Neural progenitor cell (in vitro differentiated cells): Measurements from ENCODE around the gene ZP1. TPM values are rescaled to one million over a fixed set of nuclear protein-coding genes. Genes with fewer than 3 reads are reported as not detected.

Experiments used
- DNase-seq: peaks from one replicate; pipeline ENCODE4 v3.0.0-alpha.2; 2016; ENCODE audit warnings: low spot score
- H2AFZ ChIP-seq: fragments of 200-600 bp; sonication (generic); replicated peaks from 2 replicates; pipeline ENCODE4 v1.6.1; 2016; ENCODE audit warnings: antibody characterized with exemption
- H3F3A ChIP-seq: fragments of 200-600 bp; sonication (generic); 2 replicates; pipeline ENCODE4 v1.6.1; 2016; ENCODE audit warnings: antibody characterized with exemption, low read depth
- H3K27ac ChIP-seq: fragments of 200-600 bp; sonication (generic); 2 replicates; pipeline ENCODE4 v1.5.1; 2016; ENCODE audit warnings: mild to moderate bottlenecking
- H3K27me3 ChIP-seq: fragments of 200-600 bp; sonication (generic); 2 replicates; pipeline ENCODE4 v1.6.1; 2016; ENCODE audit warnings: mild to moderate bottlenecking, moderate library complexity
- H3K36me3 ChIP-seq: fragments of 200-600 bp; sonication (generic); 2 replicates; pipeline ENCODE4 v1.5.1; 2016
- H3K4me1 ChIP-seq: fragments of 200-600 bp; sonication (generic); 2 replicates; pipeline ENCODE4 v1.6.1; 2016; ENCODE audit warnings: mixed run types
- H3K4me2 ChIP-seq: fragments of 200-600 bp; sonication (generic); 2 replicates; pipeline ENCODE4 v1.6.1; 2016
- H3K4me3 ChIP-seq: fragments of 200-600 bp; sonication (generic); 2 replicates; pipeline ENCODE4 v1.5.1; 2016
- H3K79me2 ChIP-seq: fragments of 200-600 bp; sonication (generic); 2 replicates; pipeline ENCODE4 v1.6.1; 2016; ENCODE audit warnings: low read depth
- H3K9ac ChIP-seq: fragments of 200-600 bp; sonication (generic); 2 replicates; pipeline ENCODE4 v1.6.1; 2016
- H3K9me3 ChIP-seq: fragments of 200-600 bp; sonication (generic); 2 replicates; pipeline ENCODE4 v1.5.1; 2016; ENCODE audit warnings: low read depth
- H4K20me1 ChIP-seq: fragments of 200-600 bp; sonication (generic); 2 replicates; pipeline ENCODE4 v1.6.1; 2016; ENCODE audit warnings: low read depth
- H3K27ac Mint-ChIP-seq: 3 replicates; pipeline ENCODE4 v1.8.0; 2021; ENCODE audit warnings: mixed read lengths
- H3K27me3 Mint-ChIP-seq: 2 replicates; pipeline ENCODE4 v1.8.0; 2022; ENCODE audit warnings: low read depth, mild to moderate bottlenecking, inconsistent platforms, moderate library complexity, mixed read lengths; ENCODE audit not compliant: insufficient read depth
- H3K36me3 Mint-ChIP-seq: 3 replicates; pipeline ENCODE4 v1.8.0; 2021; ENCODE audit warnings: mixed read lengths
- H3K4me1 Mint-ChIP-seq: 3 replicates; pipeline ENCODE4 v1.8.0; 2021; ENCODE audit warnings: mixed read lengths
- H3K4me3 Mint-ChIP-seq: 3 replicates; pipeline ENCODE4 v1.8.0; 2021; ENCODE audit warnings: mild to moderate bottlenecking, moderate library complexity, mixed read lengths
- H3K9me3 Mint-ChIP-seq: 3 replicates; pipeline ENCODE4 v1.8.0; 2020; ENCODE audit warnings: mixed read lengths
- CTCF ChIP-seq: fragments of 200-600 bp; sonication (generic); IDR thresholded peaks from 2 replicates; pipeline ENCODE4 v1.5.1; 2017; ENCODE audit warnings: antibody characterized with exemption, mild to moderate bottlenecking
- EZH2 ChIP-seq: fragments of 200-600 bp; sonication (generic); IDR thresholded peaks from 2 replicates; pipeline ENCODE4 v1.6.1; 2017; ENCODE audit warnings: antibody characterized with exemption, mild to moderate bottlenecking, moderate library complexity
- EZH2phosphoT487 ChIP-seq: fragments of 200-600 bp; sonication (generic); IDR thresholded peaks from 2 replicates; pipeline ENCODE4 v1.6.1; 2017; ENCODE audit warnings: antibody characterized with exemption
- total RNA-seq: library from RNA; depleted of rRNA; stranded (reverse); fragments of >200 nt; gene quantifications from 2 replicates; pipeline ENCODE4 v1.2.3, GENCODE V29; 2015; ENCODE audit warnings: low replicate concordance

ZP1 gene
- total RNA-seq, 1 donor from 2014 or later: not detected

GRCh38 chr11:60858236-60858635, 9.1 kb upstream of the ZP1 start:
- H3K4me3 ChIP-seq: no peak overlapping the region
- Mint-ChIP-seq H3K9me3 (no peaks in the 10 kb centered on the region), H3K27ac (peak overlapping the region; percentile 77)

GRCh38 chr11:60858731-60859464, 8.4 kb upstream of the ZP1 start:
- Histone ChIP-seq H3K4me2 (no peak overlapping the region), H3K36me3 (no peaks in the 10 kb centered on the region), H3K4me3 (no peak overlapping the region), H3K9me3 (no peaks in the 10 kb centered on the region), H3K27me3 (peaks cover 16% of the 10 kb centered on the region), H4K20me1 (no peaks in the 10 kb centered on the region), H3K4me1 (no peaks in the 10 kb centered on the region), H3K9ac (no peak overlapping the region), H2AFZ (no peak overlapping the region), H3K79me2 (no peaks in the 10 kb centered on the region), H3F3A (no peaks in the 10 kb centered on the region), H3K27ac (no peak overlapping the region)
- TF ChIP-seq EZH2 (no peak), EZH2phosphoT487 (no peak)
- Mint-ChIP-seq H3K36me3 (no peaks in the 10 kb centered on the region), H3K27me3 (peaks cover 9% of the 10 kb centered on the region), H3K4me1 (peaks cover 7% of the 10 kb centered on the region), H3K9me3 (no peaks in the 10 kb centered on the region), H3K4me3 (no peak overlapping the region), H3K27ac (no peak overlapping the region)
- DNase-seq: no peak

More at GRCh38 chr11:60858236-60858635, 9.1 kb upstream of the ZP1 start:
- Histone ChIP-seq H3K9ac (no peak overlapping the region), H2AFZ (no peak overlapping the region), H3K27me3 (peaks cover 22% of the 10 kb centered on the region), H3K9me3 (no peaks in the 10 kb centered on the region), H3K36me3 (no peaks in the 10 kb centered on the region), H3K4me2 (no peak overlapping the region), H3K4me1 (no peaks in the 10 kb centered on the region), H3F3A (no peaks in the 10 kb centered on the region), H3K27ac (no peak overlapping the region), H3K79me2 (no peaks in the 10 kb centered on the region), H4K20me1 (no peaks in the 10 kb centered on the region)
- Mint-ChIP-seq H3K36me3 (no peaks in the 10 kb centered on the region), H3K4me3 (no peak overlapping the region), H3K27me3 (peaks cover 9% of the 10 kb centered on the region), H3K4me1 (peaks cover 7% of the 10 kb centered on the region)
- DNase-seq: no peak
- no peak for TF ChIP-seq EZH2phosphoT487

- Mint-ChIP-seq H3K4me3 (no peak overlapping the region), H3K27me3 (peaks cover 6% of the 10 kb centered on the region), H3K4me1 (peaks cover 7% of the 10 kb centered on the region), H3K27ac (no peak overlapping the region), H3K36me3 (no peaks in the 10 kb centered on the region), H3K9me3 (no peaks in the 10 kb centered on the region)
- Histone ChIP-seq H3F3A (no peaks in the 10 kb centered on the region), H3K9ac (no peak overlapping the region), H3K4me1 (no peaks in the 10 kb centered on the region), H3K27ac (no peak overlapping the region), H2AFZ (no peak overlapping the region), H3K79me2 (no peaks in the 10 kb centered on the region), H3K36me3 (no peaks in the 10 kb centered on the region), H3K4me2 (no peak overlapping the region), H3K27me3 (peaks cover 11% of the 10 kb centered on the region), H4K20me1 (no peaks in the 10 kb centered on the region), H3K9me3 (no peaks in the 10 kb centered on the region), H3K4me3 (no peak overlapping the region)
- TF ChIP-seq EZH2 (no peak), CTCF (no peak), EZH2phosphoT487 (no peak)
- DNase-seq: no peak
Observed at GRCh38 chr11:60859616-60860250, 7.6 kb upstream of the ZP1 start.

GRCh38 chr11:60860943-60861342, 6.4 kb upstream of the ZP1 start:
- Histone ChIP-seq H3K4me3 (no peak overlapping the region), H3K4me1 (no peaks in the 10 kb centered on the region), H3K9ac (no peak overlapping the region), H3K27ac (no peak overlapping the region), H3K27me3 (no peaks in the 10 kb centered on the region), H3K36me3 (no peaks in the 10 kb centered on the region), H4K20me1 (no peaks in the 10 kb centered on the region), H3K79me2 (no peaks in the 10 kb centered on the region), H3K4me2 (no peak overlapping the region), H3K9me3 (no peaks in the 10 kb centered on the region), H2AFZ (peak overlapping the region; percentile 67), H3F3A (no peaks in the 10 kb centered on the region)
- peaks cover 6% of the 10 kb centered on the region for H3K27me3 Mint-ChIP-seq
- H3K4me3 Mint-ChIP-seq: no peak overlapping the region
- H3K27ac Mint-ChIP-seq: no peak overlapping the region
- no peak for DNase-seq
- H3K9me3 Mint-ChIP-seq: no peaks in the 10 kb centered on the region
- no peaks in the 10 kb centered on the region for H3K4me1 Mint-ChIP-seq
- TF ChIP-seq EZH2 (no peak), CTCF (no peak), EZH2phosphoT487 (no peak)
- no peaks in the 10 kb centered on the region for H3K36me3 Mint-ChIP-seq
